Smooth muscle cell (in vitro differentiated cells): ENCODE data around the gene SLC35E2B. TPM values are rescaled to one million over a fixed set of nuclear protein-coding genes. Genes with fewer than 3 reads are reported as not detected.
"Not testable (repeated sequence)": the region's sequence is repeated elsewhere in the genome, so short reads cannot be mapped to it uniquely, and the experiment has no call there.

ENCODE experiments used
- DNase-seq: peaks from one replicate; lab custom pipeline; 2025; ENCODE audit not compliant: unreplicated experiment; lab: John Stamatoyannopoulos, UW
- H2AFZ ChIP-seq: fragments of 200-600 bp; sonication (generic); 2 replicates; pipeline ENCODE4 v1.6.0; 2016; ENCODE audit warnings: antibody characterized with exemption, low read depth, mild to moderate bottlenecking
- H3F3A ChIP-seq: fragments of 200-600 bp; sonication (generic); 2 replicates; pipeline ENCODE4 v1.6.0; 2017; ENCODE audit warnings: antibody characterized with exemption, low read depth
- H3K27ac ChIP-seq: fragments of 200-600 bp; sonication (generic); 2 replicates; pipeline ENCODE4 v1.5.1; 2016; ENCODE audit warnings: low read depth, mild to moderate bottlenecking
- H3K27me3 ChIP-seq: fragments of 200-600 bp; sonication (generic); 2 replicates; pipeline ENCODE4 v1.6.1; 2016; ENCODE audit warnings: low read depth, mild to moderate bottlenecking
- H3K36me3 ChIP-seq: fragments of 200-600 bp; sonication (generic); 2 replicates; pipeline ENCODE4 v1.5.1; 2016; ENCODE audit warnings: low read depth
- H3K4me1 ChIP-seq: fragments of 200-600 bp; sonication (generic); 2 replicates; pipeline ENCODE4 v1.5.1; 2016; ENCODE audit warnings: low read depth
- H3K4me2 ChIP-seq: fragments of 200-600 bp; sonication (generic); 2 replicates; pipeline ENCODE4 v1.6.0; 2016; ENCODE audit warnings: mild to moderate bottlenecking
- H3K4me3 ChIP-seq: fragments of 200-600 bp; sonication (generic); 2 replicates; pipeline ENCODE4 v1.5.1; 2016; ENCODE audit warnings: mild to moderate bottlenecking
- H3K79me2 ChIP-seq: fragments of 200-600 bp; sonication (generic); 2 replicates; pipeline ENCODE4 v1.6.0; 2016; ENCODE audit warnings: low read depth, mild to moderate bottlenecking
- H3K9ac ChIP-seq: fragments of 200-600 bp; sonication (generic); 2 replicates; pipeline ENCODE4 v1.6.0; 2016; ENCODE audit warnings: low read depth
- H3K9me3 ChIP-seq: fragments of 200-600 bp; sonication (generic); replicated peaks from 2 replicates; pipeline ENCODE4 v1.5.1; 2016; ENCODE audit warnings: low read depth
- H4K20me1 ChIP-seq: fragments of 200-600 bp; sonication (generic); 2 replicates; pipeline ENCODE4 v1.6.0; 2016; ENCODE audit warnings: low read depth
- CTCF ChIP-seq: fragments of 200-600 bp; sonication (generic); IDR thresholded peaks from 2 replicates; pipeline ENCODE4 v1.5.1; 2017; ENCODE audit warnings: borderline replicate concordance, mild to moderate bottlenecking, antibody characterized with exemption; ENCODE audit not compliant: insufficient read depth, poor library complexity, severe bottlenecking
- WGBS: methylation state at CpG from one replicate; pipeline ENCODE4 v1.1.7; 2016; ENCODE audit warnings: low lambda C conversion rate; 5-methylcytosine and 5-hydroxymethylcytosine counted together
- polyA plus RNA-seq: library from polyadenylated mRNA; unstranded; fragments of >200 nt; fragmentation: Nextera tagmentation; extraction: Ambion mirVana; gene quantifications from 2 replicates; pipeline ENCODE4 v1.2.1, GENCODE V29; 2016
- total RNA-seq: library from RNA; depleted of rRNA; stranded (reverse); fragments of >200 nt; gene quantifications from 2 replicates; pipeline ENCODE4 v1.2.3, GENCODE V29; 2014

Gene SLC35E2B
- total and polyA plus RNA-seq, 2 experiments from 2014 or later, result 19.7 to 24.2 TPM

- H3K4me1 ChIP-seq, H3K27me3 ChIP-seq, H3K4me3 ChIP-seq, H3K9ac ChIP-seq, H3K4me2 ChIP-seq, H3K36me3 ChIP-seq, H3K9me3 ChIP-seq, H3K79me2 ChIP-seq, H2AFZ ChIP-seq, DNase-seq, H3K27ac ChIP-seq, H3F3A ChIP-seq, H4K20me1 ChIP-seq: not testable (repeated sequence)
- WGBS, result 93% methylated on average over 20 of the region's 23 CpGs
Observed at GRCh38 chr1:1696431-1697357, 4.1 kb upstream of the SLC35E2B start.

- Histone ChIP-seq H3K4me3 (peak overlapping the region; percentile 71), H3K4me2 (peak overlapping the region; percentile 76), H4K20me1 (peaks cover 13% of the 10 kb centered on the region), H3K27ac (peak overlapping the region; percentile 95), H3K9ac (peak overlapping the region; percentile 94), H3K79me2 (peaks cover 23% of the 10 kb centered on the region)
- not testable (repeated sequence) for H3K27me3 ChIP-seq, H3K9me3 ChIP-seq, H3K36me3 ChIP-seq, H2AFZ ChIP-seq, DNase-seq, H3F3A ChIP-seq, H3K4me1 ChIP-seq
- WGBS, result under 1% methylated on average over 37 of the region's 45 CpGs
Observed at GRCh38 chr1:1692324-1692713, 276 bp downstream of the SLC35E2B start.

GRCh38 chr1:1691443-1691842 lies 1.2 kb downstream of the SLC35E2B start:
- H3K9ac ChIP-seq, H3K9me3 ChIP-seq, DNase-seq, H3K4me1 ChIP-seq, H3K27ac ChIP-seq, H2AFZ ChIP-seq, H3K27me3 ChIP-seq, H3F3A ChIP-seq, H3K36me3 ChIP-seq: not testable (repeated sequence)
- H3K79me2 ChIP-seq, result peaks cover 31% of the 10 kb centered on the region
- peaks cover 22% of the 10 kb centered on the region for H4K20me1 ChIP-seq
- H3K4me2 ChIP-seq, result peak overlapping the region; percentile 75
- WGBS, result 30% methylated on average over 2 of the region's 16 CpGs
- H3K4me3 ChIP-seq, result peak overlapping the region; percentile 40

- not testable (repeated sequence) for H3K9me3 ChIP-seq, H3K4me3 ChIP-seq, H3F3A ChIP-seq, DNase-seq, H3K4me2 ChIP-seq, H3K27me3 ChIP-seq, H3K4me1 ChIP-seq, H2AFZ ChIP-seq, H3K9ac ChIP-seq, H3K27ac ChIP-seq, H3K36me3 ChIP-seq
- Histone ChIP-seq H3K79me2 (peaks cover 46% of the 10 kb centered on the region), H4K20me1 (peaks cover 39% of the 10 kb centered on the region)
- 93% methylated on average over 7 of the region's 7 CpGs for WGBS
Observed at GRCh38 chr1:1689526-1689925, 3.1 kb downstream of the SLC35E2B start.

- Histone ChIP-seq H3K36me3 (no peaks in the 10 kb centered on the region), H3K9ac (no peak overlapping the region), H2AFZ (no peak overlapping the region), H3K4me2 (no peak overlapping the region), H4K20me1 (peaks cover 56% of the 10 kb centered on the region), H3K27me3 (no peaks in the 10 kb centered on the region), H3K27ac (no peak overlapping the region), H3F3A (peaks cover 3% of the 10 kb centered on the region), H3K4me3 (no peak overlapping the region), H3K79me2 (peaks cover 63% of the 10 kb centered on the region), H3K4me1 (no peaks in the 10 kb centered on the region), H3K9me3 (no peaks in the 10 kb centered on the region)
- no peak for TF ChIP-seq CTCF
- no peak for DNase-seq
- 97% methylated on average over 9 of the region's 9 CpGs for WGBS
Observed at GRCh38 chr1:1687846-1688245, 4.7 kb downstream of the SLC35E2B start.
